ENCODE results near the gene DCUN1D3. TPM values are rescaled to one million over a fixed set of nuclear protein-coding genes. Genes with fewer than 3 reads are reported as not detected.

Gene DCUN1D3
- total RNA-seq, 1 experiment from 2014 or later, result 16.1 TPM

GRCh38 chr16:20906341-20907255 is 6.4 kb upstream of the DCUN1D3 start:
- no peak overlapping the region for H2AK5ac ChIP-seq (ENCODE audit: insufficient read length, low read length)
- H3K4me2 ChIP-seq (ENCODE audit: insufficient read depth, insufficient read length, low read length), result no peak overlapping the region
- no peak overlapping the region for H4K8ac ChIP-seq (replicated peaks; ENCODE audit: insufficient read length, low read depth, low read length)
- no peak overlapping the region for H3K27ac ChIP-seq (ENCODE audit: insufficient read length, low read depth, low read length)
- no peaks in the 10 kb centered on the region for H4K20me1 ChIP-seq (ENCODE audit: control insufficient read depth, insufficient read depth, insufficient read length)
- H3K79me1 ChIP-seq (ENCODE audit: insufficient read depth, low read depth, low read length, poor library complexity, severe bottlenecking), result no peaks in the 10 kb centered on the region
- no peak overlapping the region for H3K18ac ChIP-seq (ENCODE audit: insufficient read length, low read depth, low read length)
- TF ChIP-seq CTCF (conservative IDR thresholded peaks at IDR 0.05), result no peak
- no peak overlapping the region for H2AFZ ChIP-seq (ENCODE audit: low read length)
- Mint-ChIP-seq H3K36me3 (ENCODE audit: insufficient read depth in 1 of 3, low read depth in 3 of 3) (peaks cover 0 to 8% (median 5%) of the 10 kb centered on the region in 3 experiments; a peak in 4 of 7 replicates), H3K27me3 (ENCODE audit: low read depth) (no peaks in the 10 kb centered on the region), H3K4me3 (no peak overlapping the region), H3K27ac (no peak overlapping the region), H3K9me3 (no peaks in the 10 kb centered on the region), H3K4me1 (peaks cover 31% of the 10 kb centered on the region in 2 experiments)
- H3K14ac ChIP-seq (ENCODE audit: insufficient read depth, low read length), result no peak overlapping the region
- no peaks in the 10 kb centered on the region for H3K27me3 ChIP-seq (ENCODE audit: insufficient read depth, low read length)
- H3K4me1 ChIP-seq (ENCODE audit: insufficient read depth, low read length), result no peaks in the 10 kb centered on the region
- peaks cover 4% of the 10 kb centered on the region for H3K23me2 ChIP-seq (ENCODE audit: insufficient read length, low read depth, low read length, poor library complexity, severe bottlenecking)
- no peak for DNase-seq
- H3K9ac ChIP-seq (ENCODE audit: extremely low read depth, insufficient read length, low read length), result no peak overlapping the region
- WGBS (ENCODE audit: extremely low coverage, insufficient read length, low lambda C conversion rate), result no CpG with 5 or more reads among the region's 4 CpGs
- H3K23ac ChIP-seq (ENCODE audit: insufficient read length, low read depth, low read length), result no peak overlapping the region
- no peak overlapping the region for H2BK12ac ChIP-seq (ENCODE audit: insufficient read length, low read depth, low read length)
- H4K91ac ChIP-seq (ENCODE audit: insufficient read length, low read depth, low read length), result no peak overlapping the region
- no peak overlapping the region for H2BK120ac ChIP-seq (ENCODE audit: low read depth, low read length, poor library complexity, severe bottlenecking)
- H2BK20ac ChIP-seq (ENCODE audit: low read depth, low read length, poor library complexity, severe bottlenecking), result no peak overlapping the region
- H3K56ac ChIP-seq (ENCODE audit: insufficient read length, low read depth, low read length), result no peak overlapping the region
- no peak overlapping the region for H3K4ac ChIP-seq (ENCODE audit: low read depth, low read length)
- H3T11ph ChIP-seq (ENCODE audit: low read length), result no peak overlapping the region
- H3K9me3 ChIP-seq (ENCODE audit: control insufficient read depth, low read depth, low read length), result no peaks in the 10 kb centered on the region
- H3K79me2 ChIP-seq (ENCODE audit: insufficient read depth, low read length), result no peaks in the 10 kb centered on the region
- no peak overlapping the region for H4K5ac ChIP-seq (ENCODE audit: insufficient read length, low read depth, low read length)
- no peak overlapping the region for H2BK5ac ChIP-seq (ENCODE audit: insufficient read length, low read length)
- no peak overlapping the region for H2BK15ac ChIP-seq (ENCODE audit: low read depth, low read length)
